GM23338 (cell line): ENCODE results near the gene TMPRSS3. TPM values are rescaled to one million over a fixed set of nuclear protein-coding genes. Genes with fewer than 3 reads are reported as not detected.

Experiments
- ATAC-seq: fragments of 200-7000 bp; cut with Tn5 transposase; 3 replicates; pipeline ENCODE4 v1.9.1; 2020
- DNase-seq: peaks from one replicate; pipeline ENCODE4 v3.0.0-alpha.2; 2015; ENCODE audit warnings: low spot score
- H2AFZ ChIP-seq: fragments of 200-600 bp; sonication (generic); 2 replicates; pipeline ENCODE4 v1.8.0; 2016; ENCODE audit warnings: antibody characterized with exemption, mild to moderate bottlenecking, moderate library complexity
- H3F3A ChIP-seq: fragments of 200-600 bp; sonication (generic); replicated peaks from 2 replicates; pipeline ENCODE4 v1.8.0; 2017; ENCODE audit warnings: antibody characterized with exemption, mixed run types, low read depth
- H3K27ac ChIP-seq: fragments of 200-600 bp; sonication (generic); 2 replicates; pipeline ENCODE4 v1.6.1; 2016; ENCODE audit warnings: low read depth
- H3K27me3 ChIP-seq: fragments of 200-600 bp; sonication (generic); 2 replicates; pipeline ENCODE4 v1.8.0; 2016; ENCODE audit warnings: mild to moderate bottlenecking, mixed run types, moderate library complexity; ENCODE audit not compliant: insufficient read depth
- H3K36me3 ChIP-seq: fragments of 200-600 bp; sonication (generic); 2 replicates; pipeline ENCODE4 v1.8.0; 2016; ENCODE audit warnings: mild to moderate bottlenecking; ENCODE audit not compliant: insufficient read depth
- H3K4me1 ChIP-seq: fragments of 200-600 bp; sonication (generic); 2 replicates; pipeline ENCODE4 v1.8.0; 2016; ENCODE audit warnings: mild to moderate bottlenecking, moderate library complexity; ENCODE audit not compliant: insufficient read depth
- H3K4me2 ChIP-seq: fragments of 200-600 bp; sonication (generic); 2 replicates; pipeline ENCODE4 v1.7.1; 2017; ENCODE audit warnings: mixed run types
- H3K4me3 ChIP-seq: fragments of 200-600 bp; sonication (generic); 2 replicates; pipeline ENCODE4 v1.6.1; 2016; ENCODE audit warnings: mixed run types
- H3K79me2 ChIP-seq: fragments of 200-600 bp; sonication (generic); replicated peaks from 2 replicates; pipeline ENCODE4 v1.8.0; 2017; ENCODE audit warnings: mild to moderate bottlenecking; ENCODE audit not compliant: insufficient read depth
- H3K9me2 ChIP-seq: fragments of 200-600 bp; sonication (generic); 2 replicates; pipeline ENCODE4 v1.8.0; 2017; ENCODE audit not compliant: insufficient read depth
- H4K20me1 ChIP-seq: fragments of 200-600 bp; sonication (generic); replicated peaks from 2 replicates; pipeline ENCODE4 v1.8.0; 2017; ENCODE audit warnings: mild to moderate bottlenecking; ENCODE audit not compliant: insufficient read depth
- H3K27ac Mint-ChIP-seq: 2 replicates; pipeline ENCODE4 v1.8.0; 2020; ENCODE audit warnings: inconsistent platforms, mild to moderate bottlenecking, moderate library complexity, mixed read lengths
- H3K27me3 Mint-ChIP-seq: 3 replicates; pipeline ENCODE4 v1.8.0; 2022; ENCODE audit warnings: low read depth, mild to moderate bottlenecking, moderate library complexity, mixed read lengths, inconsistent platforms; ENCODE audit not compliant: insufficient read depth, poor library complexity
- H3K36me3 Mint-ChIP-seq: 3 replicates; pipeline ENCODE4 v1.8.0; 2021; ENCODE audit warnings: low read depth, mild to moderate bottlenecking, inconsistent platforms, moderate library complexity, mixed read lengths
- H3K4me1 Mint-ChIP-seq: 3 replicates; pipeline ENCODE4 v1.8.0; 2020; ENCODE audit warnings: mild to moderate bottlenecking, inconsistent platforms, mixed read lengths
- H3K4me3 Mint-ChIP-seq: 3 replicates; pipeline ENCODE4 v1.8.0; 2021; ENCODE audit warnings: moderate library complexity, mild to moderate bottlenecking, inconsistent platforms, mixed read lengths
- H3K9me3 Mint-ChIP-seq: 3 replicates; pipeline ENCODE4 v1.8.0; 2020; ENCODE audit warnings: moderate library complexity, mild to moderate bottlenecking, inconsistent platforms, mixed read lengths
- CTCF ChIP-seq, 2 experiments: fragments of 200-600 bp in 1 of 2; sonication (generic) in 1 of 2; conservative IDR thresholded peaks; 2 replicates each; pipeline versions ENCODE4 v1.5.1 to v1.6.1; 2016 to 2017; ENCODE audit warnings: antibody characterized with exemption in 2 of 2, low read depth in 2 of 2, mild to moderate bottlenecking in 2 of 2, moderate library complexity in 1 of 2
- ETS1 ChIP-seq: IDR thresholded peaks from 2 replicates; pipeline ENCODE4 v1.6.1; 2016; ENCODE audit warnings: antibody characterized with exemption
- NANOG ChIP-seq: IDR thresholded peaks from 2 replicates; pipeline ENCODE4 v1.6.1; 2016; ENCODE audit warnings: antibody characterized with exemption, borderline replicate concordance
- REST ChIP-seq: IDR thresholded peaks from one replicate; pipeline ENCODE4 v1.6.1; 2018; ENCODE audit warnings: antibody characterized with exemption; ENCODE audit not compliant: unreplicated experiment
- polyA plus RNA-seq: library from polyadenylated mRNA; unstranded; fragments of >200 nt; fragmentation: Nextera tagmentation; extraction: Ambion mirVana; gene quantifications from 2 replicates; pipeline ENCODE4 v1.2.1, GENCODE V29; 2016
- total RNA-seq: library from RNA; depleted of rRNA; stranded (reverse); fragments of >200 nt; shearing (Covaris generic); gene quantifications from 2 replicates; pipeline ENCODE4 v1.2.3, GENCODE V29; 2014

The TMPRSS3 gene
- total and polyA plus RNA-seq, 2 experiments from 2014 or later = 0.17 TPM; not detected in 1

GRCh38 chr21:42401820-42402251, 6.0 kb upstream of the TMPRSS3 start (continued):
- TF ChIP-seq CTCF (conservative IDR thresholded peaks at IDR 0.05; ENCODE audit: low read depth in 2 of 2) = no peak
- TF ChIP-seq ETS1 = no peak
- TF ChIP-seq NANOG = no peak

GRCh38 chr21:42401154-42401553, 5.3 kb upstream of the TMPRSS3 start:
- 0 out of 2 replicates have a peak, but pooled peaks cover 3% of the 10 kb centered on the region for H3K9me2 ChIP-seq
- Mint-ChIP-seq H3K27ac (no peak overlapping the region), H3K4me3 (no peak overlapping the region), H3K4me1 (peaks cover 5% of the 10 kb centered on the region; the same call in 2 of the 3 replicates), H3K27me3 (peaks cover 5% of the 10 kb centered on the region), H3K36me3 (no peaks in the 10 kb centered on the region; the same call in 1 of the 3 replicates), H3K9me3 (peaks cover 5% of the 10 kb centered on the region; the same call in 1 of the 3 replicates)
- H4K20me1 ChIP-seq = no peaks in the 10 kb centered on the region
- ATAC-seq (no peak), DNase-seq (no peak)
- H2AFZ ChIP-seq = no peak overlapping the region
- H3F3A ChIP-seq = no peaks in the 10 kb centered on the region
- H3K4me3 ChIP-seq = no peak overlapping the region
- H3K4me2 ChIP-seq = no peak overlapping the region
- H3K27me3 ChIP-seq = no peaks in the 10 kb centered on the region
- TF ChIP-seq ETS1 (no peak), NANOG (no peak), REST (no peak)
- no peaks in the 10 kb centered on the region for H3K36me3 ChIP-seq
- H3K4me1 ChIP-seq = no peaks in the 10 kb centered on the region
- no peak overlapping the region for H3K27ac ChIP-seq
- H3K79me2 ChIP-seq = no peaks in the 10 kb centered on the region
